Stimulated activated naive B cell treated with anti-CD40 and anti-IgM and Interleukin-4, amounts not matched to agents 10 μg/mL and 1 μg/mL and 100 μg/mL, for 72 hours (primary cell): ENCODE data around the gene ABCA7.
A peak's percentile ranks its signal among the peaks of the same experiment; 100 is the strongest.

Source experiments
- ATAC-seq, 2 donors: fragments of 150-1000 bp; cut with Tn5 transposase; replicated peaks; 2 replicates each; pipeline ENCODE4 v1.10.0; 2021; ENCODE audit warnings: moderate library complexity in 1 of 2
- DNase-seq: peaks from one replicate; pipeline ENCODE4 v3.0.0; 2021
- H3K27ac Mint-ChIP-seq: one replicate; pipeline ENCODE4 v1.8.0; 2022; ENCODE audit warnings: mild to moderate bottlenecking, mixed read lengths
- H3K27me3 Mint-ChIP-seq, 2 donors: one replicate each; pipeline ENCODE4 v1.8.0; 2022; ENCODE audit warnings: mixed read lengths in 2 of 2
- H3K36me3 Mint-ChIP-seq, 2 donors: one replicate each; pipeline ENCODE4 v1.8.0; 2022; ENCODE audit warnings: mixed read lengths in 2 of 2, mild to moderate bottlenecking in 1 of 2
- H3K4me1 Mint-ChIP-seq, 2 donors: one replicate each; pipeline ENCODE4 v1.8.0; 2022; ENCODE audit warnings: mixed read lengths in 2 of 2, mild to moderate bottlenecking in 1 of 2
- H3K4me3 Mint-ChIP-seq, 2 donors: one replicate each; pipeline ENCODE4 v1.8.0; 2022; ENCODE audit warnings: mild to moderate bottlenecking in 2 of 2, mixed read lengths in 2 of 2, moderate library complexity in 1 of 2
- H3K9me3 Mint-ChIP-seq, 2 donors: one replicate each; pipeline ENCODE4 v1.8.0; 2022; ENCODE audit warnings: mixed read lengths in 2 of 2, mild to moderate bottlenecking in 1 of 2

ABCA7 gene

DNA sequence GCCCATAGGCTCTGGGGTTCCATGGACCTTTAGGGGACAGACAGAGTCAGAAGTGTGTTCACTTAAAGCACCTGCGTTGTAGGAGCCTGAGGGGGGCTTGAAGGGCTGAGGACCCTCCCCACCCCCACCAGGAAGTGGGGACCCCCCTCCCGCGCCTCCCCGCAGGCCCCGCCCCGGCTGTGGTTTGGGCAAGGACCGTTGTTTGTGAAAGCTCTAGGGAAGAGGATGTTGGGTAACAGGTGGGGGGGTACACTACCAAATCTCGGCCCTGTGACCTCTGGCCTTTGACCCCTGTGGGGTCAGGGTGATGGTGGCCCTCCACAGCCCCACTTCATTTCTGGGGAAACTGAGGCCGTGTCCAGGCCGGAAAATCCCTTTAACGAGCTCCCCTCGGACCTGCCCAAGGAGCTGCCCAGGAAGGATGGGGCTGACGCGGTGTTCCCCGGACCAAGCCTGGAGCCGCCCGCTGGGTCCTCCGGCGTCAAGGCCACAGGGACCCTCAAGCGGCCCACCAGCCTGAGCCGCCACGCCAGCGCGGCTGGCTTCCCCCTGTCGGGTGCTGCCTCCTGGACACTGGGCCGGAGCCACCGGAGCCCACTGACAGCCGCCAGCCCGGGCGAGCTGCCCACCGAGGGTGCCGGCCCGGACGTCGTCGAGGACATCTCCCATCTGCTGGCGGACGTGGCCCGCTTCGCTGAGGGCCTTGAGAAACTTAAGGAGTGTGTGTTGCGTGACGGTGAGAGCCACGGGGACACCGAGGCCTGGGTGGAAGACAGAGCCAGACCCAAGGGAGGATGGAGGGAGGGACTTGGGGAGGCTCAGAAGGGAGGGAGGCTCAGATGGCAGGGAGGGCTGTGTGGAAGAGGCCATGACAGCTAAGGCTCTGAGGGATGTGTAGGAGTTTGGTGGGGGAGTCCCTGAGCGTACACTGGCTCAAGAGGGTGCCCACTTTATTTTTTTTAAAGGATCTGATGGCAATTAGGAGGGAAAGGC lies 28.4 kb downstream of the ABCA7 start:
- ATAC-seq, result peak; percentile 15 to 30
- H3K27me3 Mint-ChIP-seq, result no peaks in the 10 kb centered on the region
- DNase-seq, result no peak

DNA sequence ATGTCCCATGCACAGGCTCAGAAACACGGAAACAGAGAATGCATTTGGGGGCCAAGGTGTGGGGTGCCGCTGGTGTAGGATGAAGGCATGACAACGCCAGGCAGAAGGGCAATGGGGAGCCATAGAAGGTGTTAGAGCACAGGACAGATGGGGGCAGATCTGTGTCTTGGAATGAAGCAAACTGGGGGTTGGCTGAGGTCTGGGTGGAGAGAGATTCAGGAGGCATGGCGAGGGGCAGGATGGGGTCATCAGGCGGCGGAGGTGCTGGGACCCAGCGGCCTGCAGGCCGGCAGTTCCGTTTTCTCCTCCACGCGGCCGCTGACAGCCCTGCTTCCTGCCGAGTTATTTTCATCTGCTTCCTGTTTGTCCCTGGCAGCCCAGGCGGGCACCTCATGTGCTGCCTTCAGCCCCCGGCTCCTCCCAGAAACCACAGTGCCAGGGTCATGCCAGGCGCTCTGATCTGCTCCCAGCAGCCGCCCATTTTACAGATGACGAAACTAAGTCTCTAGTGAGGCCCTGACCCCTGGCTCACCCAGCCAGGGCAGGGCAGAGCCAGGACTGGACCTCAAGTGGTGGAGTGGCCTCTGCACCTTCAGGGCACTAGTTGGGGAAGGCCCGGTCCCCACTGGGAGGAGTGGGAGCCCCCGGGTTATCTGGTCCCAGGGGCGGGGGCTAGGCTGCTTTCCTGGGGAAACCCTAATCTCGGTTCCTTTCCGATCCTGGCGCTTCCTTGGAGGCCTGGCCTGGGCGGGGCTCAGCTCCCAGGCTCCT lies 29.3 kb downstream of the ABCA7 start:
- peak; percentile 41 to 42 for ATAC-seq
- DNase-seq, result peak; percentile 60
- Mint-ChIP-seq H3K36me3 (peaks cover 28 to 33% of the 10 kb centered on the region in 2 donors), H3K4me3 (peak overlapping the region; percentile 91), H3K9me3 (no peaks in the 10 kb centered on the region), H3K27ac (peak overlapping the region; percentile 95), H3K27me3 (no peaks in the 10 kb centered on the region), H3K4me1 (peaks cover 42 to 63% of the 10 kb centered on the region in 2 donors)

More for the DNA sequence above, 28.4 kb downstream of the ABCA7 start:
- H3K27ac Mint-ChIP-seq, result peak overlapping the region; percentile 97
- H3K36me3 Mint-ChIP-seq, result peaks cover 32 to 37% of the 10 kb centered on the region in 2 donors
- H3K4me1 Mint-ChIP-seq, result peaks cover 45 to 61% of the 10 kb centered on the region in 2 donors
- H3K9me3 Mint-ChIP-seq, result peaks cover 0 to 2% of the 10 kb centered on the region in 2 donors
- H3K4me3 Mint-ChIP-seq, result peak overlapping the region; percentile 91

DNA sequence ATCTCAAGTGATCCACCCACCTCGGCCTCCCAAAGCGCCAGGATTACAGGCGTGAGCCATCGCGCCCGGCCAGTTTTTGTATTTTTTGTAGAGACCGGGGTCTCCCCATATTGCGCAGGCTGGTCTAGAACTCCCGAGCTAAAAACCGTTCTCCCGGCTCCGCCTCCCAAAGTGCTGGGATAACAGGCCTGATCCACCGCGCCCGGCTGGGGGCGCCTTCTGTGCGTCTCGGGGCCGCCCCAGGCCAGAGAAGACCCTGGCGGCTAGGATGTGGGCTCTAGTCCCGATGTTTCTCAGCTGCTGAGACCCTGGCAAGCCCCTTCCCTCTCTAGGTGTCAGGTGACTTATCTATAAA lies 30.6 kb downstream of the ABCA7 start:
- Mint-ChIP-seq H3K4me3 (no peak overlapping the region), H3K4me1 (peaks cover 32 to 57% of the 10 kb centered on the region in 2 donors), H3K27ac (no peak overlapping the region), H3K27me3 (no peaks in the 10 kb centered on the region), H3K9me3 (no peaks in the 10 kb centered on the region), H3K36me3 (peaks cover 31 to 37% of the 10 kb centered on the region in 2 donors)
- ATAC-seq, result no peak
- no peak for DNase-seq

DNA sequence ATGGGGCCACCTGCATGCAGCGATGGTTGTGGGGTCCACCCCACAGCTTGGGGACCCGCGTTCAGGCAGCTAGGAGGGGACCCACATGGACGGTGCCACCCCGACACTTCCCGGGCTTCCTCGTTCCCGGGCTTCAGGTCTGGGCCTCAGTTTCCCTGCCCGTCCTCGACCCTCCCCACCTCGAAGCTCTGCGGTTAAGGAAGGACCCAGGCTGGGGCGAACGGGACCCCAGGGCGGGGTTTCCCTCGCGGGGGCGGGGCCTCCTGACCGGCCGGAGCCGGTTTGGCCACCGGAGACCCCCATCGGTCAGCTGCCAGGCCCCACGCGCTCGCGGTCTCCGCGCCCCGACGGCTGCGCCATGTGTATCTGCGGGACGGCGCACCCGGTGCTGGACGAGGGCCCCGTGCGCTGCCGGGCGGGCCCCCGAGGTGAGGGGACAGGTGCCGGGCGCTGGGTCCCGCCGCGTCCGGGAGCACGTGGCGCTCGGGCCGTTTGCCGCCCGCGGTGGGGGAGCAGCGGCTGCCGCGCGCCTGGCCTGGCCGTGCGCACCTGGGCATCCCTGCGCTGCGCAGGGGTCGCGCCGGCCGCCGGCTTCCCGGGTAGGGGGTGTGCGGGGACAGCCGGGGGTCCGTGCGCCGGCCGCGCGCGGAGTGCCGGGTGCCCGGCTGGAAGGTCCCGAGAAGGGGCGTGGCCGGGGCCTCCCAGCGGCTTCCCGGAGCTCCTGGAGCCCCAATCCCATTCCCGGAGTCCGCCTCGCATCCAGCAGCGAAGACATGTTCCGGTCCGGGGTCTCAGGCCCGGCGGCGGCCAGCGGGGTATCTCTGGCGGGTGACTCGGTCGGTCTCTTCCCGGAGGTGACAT lies 31.3 kb downstream of the ABCA7 start:
- peak overlapping the region; percentile 2 for H3K27ac Mint-ChIP-seq
- H3K9me3 Mint-ChIP-seq, result no peaks in the 10 kb centered on the region
- H3K4me1 Mint-ChIP-seq, result peaks cover 33 to 57% of the 10 kb centered on the region in 2 donors
- H3K27me3 Mint-ChIP-seq, result no peaks in the 10 kb centered on the region
- H3K36me3 Mint-ChIP-seq, result peaks cover 37 to 43% of the 10 kb centered on the region in 2 donors
- ATAC-seq, result no peak
- H3K4me3 Mint-ChIP-seq, result no peak overlapping the region
- DNase-seq, result no peak

DNA sequence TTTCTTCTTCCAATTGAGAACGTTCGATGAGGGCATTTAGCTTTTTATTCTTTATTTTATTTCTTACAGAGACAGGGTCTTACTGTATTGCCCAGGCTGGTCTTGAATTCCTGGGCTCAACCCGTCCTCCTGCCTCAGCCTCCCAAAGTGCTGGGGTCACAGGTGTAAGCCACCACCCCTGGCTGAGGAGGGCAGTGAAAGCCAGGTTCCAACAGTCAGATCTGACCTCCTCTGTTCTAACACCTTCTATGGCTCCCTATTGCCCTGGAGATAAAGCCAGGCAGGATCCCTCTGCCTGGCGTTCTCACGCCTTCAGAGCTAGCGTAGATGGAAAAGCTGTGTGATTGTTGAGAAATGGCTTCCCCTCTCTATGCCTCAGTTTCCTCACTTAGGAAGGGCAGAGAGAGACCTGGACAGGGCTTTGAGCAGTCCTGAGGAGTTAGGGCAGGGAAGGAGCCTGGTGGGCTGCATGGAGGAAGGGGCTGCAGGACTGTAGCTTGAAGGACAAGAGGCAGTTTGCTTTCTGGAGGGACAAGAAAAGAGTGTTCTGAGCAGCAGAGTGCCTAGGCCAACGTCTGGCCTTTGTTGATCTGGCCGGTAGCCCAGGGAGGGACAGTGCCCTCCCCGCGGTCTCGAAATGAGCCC lies 32.6 kb downstream of the ABCA7 start:
- H3K27me3 Mint-ChIP-seq, result no peaks in the 10 kb centered on the region
- no peaks in the 10 kb centered on the region for H3K9me3 Mint-ChIP-seq
- DNase-seq (no peak), ATAC-seq (no peak)
- peak overlapping the region; percentile 65 for H3K27ac Mint-ChIP-seq
- peaks cover 38 to 66% of the 10 kb centered on the region in 2 donors for H3K4me1 Mint-ChIP-seq
- H3K4me3 Mint-ChIP-seq, result peak overlapping the region in 1 of 2 donors; percentile 29
- peaks cover 43 to 49% of the 10 kb centered on the region in 2 donors for H3K36me3 Mint-ChIP-seq

DNA sequence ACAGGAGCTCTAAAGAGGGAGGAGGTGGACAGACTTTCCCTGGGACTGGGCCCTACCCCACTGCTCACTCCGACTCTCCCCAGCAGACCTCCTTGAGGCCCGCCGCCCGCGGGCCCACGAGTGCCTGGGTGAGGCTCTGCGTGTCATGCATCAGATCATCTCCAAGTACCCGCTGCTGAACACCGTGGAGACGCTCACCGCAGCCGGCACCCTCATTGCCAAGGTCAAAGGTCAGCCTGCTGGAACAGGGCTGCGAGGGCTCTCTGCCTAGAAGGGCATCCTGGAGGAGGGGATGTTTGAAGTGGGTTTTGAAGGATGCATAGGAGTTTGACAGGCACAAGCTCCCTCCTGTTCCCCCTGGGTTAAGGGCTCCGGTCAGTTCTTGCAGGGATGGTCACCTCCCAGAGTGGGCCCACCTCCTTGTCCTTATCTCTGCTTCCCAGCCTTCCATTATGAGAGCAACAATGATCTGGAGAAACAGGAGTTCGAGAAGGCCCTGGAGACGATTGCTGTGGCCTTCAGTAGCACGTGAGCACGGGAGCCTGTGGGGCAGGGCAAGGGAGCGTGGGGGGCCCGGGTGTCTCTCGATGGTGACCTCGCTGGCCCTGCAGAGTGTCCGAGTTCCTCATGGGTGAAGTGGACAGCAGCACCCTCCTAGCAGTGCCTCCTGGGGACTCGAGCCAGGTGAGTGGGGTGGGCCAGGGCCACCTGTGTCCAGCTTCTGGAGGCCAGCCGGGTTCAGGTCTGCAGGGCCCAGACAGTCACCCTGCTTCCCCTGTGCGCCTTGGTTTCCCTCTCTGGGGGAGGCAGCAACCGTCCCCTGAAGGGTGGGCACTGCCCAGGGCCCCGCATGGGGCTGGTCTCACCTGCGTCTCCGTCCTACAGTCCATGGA lies 33.4 kb downstream of the ABCA7 start:
- Mint-ChIP-seq H3K36me3 (peaks cover 46 to 53% of the 10 kb centered on the region in 2 donors), H3K27me3 (no peaks in the 10 kb centered on the region), H3K4me3 (peak overlapping the region; percentile 39 to 76), H3K9me3 (no peaks in the 10 kb centered on the region), H3K27ac (peak overlapping the region; percentile 62), H3K4me1 (peaks cover 41 to 73% of the 10 kb centered on the region in 2 donors)
- ATAC-seq (no peak), DNase-seq (no peak)

DNA sequence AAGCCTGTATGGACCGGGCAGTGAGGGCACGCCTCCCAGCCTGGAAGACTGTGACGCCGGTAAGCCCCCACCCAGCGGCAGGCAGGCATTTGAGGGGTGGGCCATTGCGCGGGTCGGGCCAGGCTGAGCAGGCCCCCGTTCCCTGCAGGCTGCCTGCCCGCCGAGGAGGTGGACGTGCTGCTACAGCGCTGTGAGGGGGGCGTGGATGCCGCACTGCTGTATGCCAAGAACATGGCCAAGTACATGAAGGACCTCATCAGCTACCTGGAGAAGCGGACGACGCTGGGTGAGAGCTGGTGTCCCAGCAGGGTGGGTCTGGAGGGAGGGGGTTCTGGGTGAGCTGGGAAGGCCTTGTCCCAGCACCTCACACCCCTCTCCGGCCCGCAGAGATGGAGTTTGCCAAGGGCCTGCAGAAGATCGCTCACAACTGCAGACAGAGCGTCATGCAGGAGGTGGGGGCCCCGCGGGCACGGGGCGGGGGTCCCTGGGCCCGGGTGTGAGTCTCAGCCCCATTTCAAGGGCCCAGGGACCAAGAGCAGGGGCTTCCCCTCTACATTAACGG lies 34.1 kb downstream of the ABCA7 start:
- no peaks in the 10 kb centered on the region for H3K9me3 Mint-ChIP-seq
- peak overlapping the region; percentile 76 to 78 for H3K4me3 Mint-ChIP-seq
- H3K36me3 Mint-ChIP-seq, result peaks cover 40 to 46% of the 10 kb centered on the region in 2 donors
- H3K27ac Mint-ChIP-seq, result no peak overlapping the region
- peaks cover 34 to 67% of the 10 kb centered on the region in 2 donors for H3K4me1 Mint-ChIP-seq
- H3K27me3 Mint-ChIP-seq, result no peaks in the 10 kb centered on the region
- no peak for ATAC-seq
- no peak for DNase-seq

DNA sequence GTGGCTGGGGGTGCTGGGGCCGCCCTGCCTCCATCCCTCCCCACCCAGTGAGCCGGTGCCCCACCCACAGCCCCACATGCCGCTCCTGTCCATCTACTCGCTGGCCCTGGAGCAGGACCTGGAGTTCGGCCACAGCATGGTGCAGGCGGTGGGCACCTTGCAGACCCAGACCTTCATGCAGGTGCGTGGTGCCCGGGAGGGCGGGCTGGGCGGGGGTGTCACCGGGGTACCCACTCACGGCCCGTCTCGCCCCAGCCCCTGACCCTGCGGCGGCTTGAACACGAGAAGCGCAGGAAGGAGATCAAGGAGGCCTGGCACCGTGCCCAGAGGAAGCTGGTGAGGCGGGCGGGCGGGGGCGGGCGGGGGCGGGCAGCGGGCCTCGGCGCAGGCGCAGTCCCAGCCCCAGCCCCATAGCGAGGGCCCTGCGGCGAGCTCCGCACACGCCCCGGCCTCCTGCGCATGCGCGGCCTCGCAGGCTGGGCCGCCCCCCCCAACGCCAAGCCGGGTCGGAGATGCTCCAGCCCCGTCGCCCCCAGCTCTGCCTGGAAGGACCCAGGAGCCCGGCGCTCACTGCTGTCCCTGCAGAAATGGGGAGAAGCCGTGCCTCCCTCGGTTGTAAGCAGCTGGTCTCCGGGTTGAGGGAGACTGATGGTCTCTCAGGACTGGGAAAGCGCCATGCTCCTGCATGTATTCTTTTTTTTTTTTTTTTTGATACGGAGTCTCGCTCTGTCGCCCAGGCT lies 34.8 kb downstream of the ABCA7 start:
- Mint-ChIP-seq H3K9me3 (no peaks in the 10 kb centered on the region), H3K27me3 (no peaks in the 10 kb centered on the region), H3K36me3 (peaks cover 36 to 41% of the 10 kb centered on the region in 2 donors), H3K4me3 (peak overlapping the region; percentile 53 to 76), H3K27ac (no peak overlapping the region), H3K4me1 (peaks cover 30 to 60% of the 10 kb centered on the region in 2 donors)
- peak; percentile 32 to 51 for ATAC-seq
- peak; percentile 53 for DNase-seq

DNA sequence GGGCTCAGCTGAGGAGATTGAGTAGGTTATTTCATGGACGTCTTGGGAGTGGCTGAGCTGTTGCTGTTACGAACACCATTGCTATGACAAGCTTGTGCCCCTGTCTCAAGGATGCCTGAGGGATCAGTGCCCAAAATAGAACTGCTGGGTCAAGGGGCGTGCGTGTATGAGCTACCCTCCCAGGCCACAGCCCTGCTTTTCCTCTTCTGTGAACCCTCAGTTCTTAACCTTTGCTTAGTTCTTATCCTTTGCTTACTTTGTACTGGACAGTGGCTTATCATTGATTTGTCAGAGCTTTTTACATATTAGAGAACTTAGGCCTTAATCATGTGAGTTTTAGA lies 36.1 kb downstream of the ABCA7 start:
- ATAC-seq, result no peak
- DNase-seq, result no peak
- peak overlapping the region; percentile 53 to 54 for H3K4me3 Mint-ChIP-seq
- peaks cover 36 to 70% of the 10 kb centered on the region in 2 donors for H3K4me1 Mint-ChIP-seq
- peaks cover 49 to 53% of the 10 kb centered on the region in 2 donors for H3K36me3 Mint-ChIP-seq
- H3K27me3 Mint-ChIP-seq, result no peaks in the 10 kb centered on the region
- peak overlapping the region; percentile 93 for H3K27ac Mint-ChIP-seq
- H3K9me3 Mint-ChIP-seq, result no peaks in the 10 kb centered on the region

DNA sequence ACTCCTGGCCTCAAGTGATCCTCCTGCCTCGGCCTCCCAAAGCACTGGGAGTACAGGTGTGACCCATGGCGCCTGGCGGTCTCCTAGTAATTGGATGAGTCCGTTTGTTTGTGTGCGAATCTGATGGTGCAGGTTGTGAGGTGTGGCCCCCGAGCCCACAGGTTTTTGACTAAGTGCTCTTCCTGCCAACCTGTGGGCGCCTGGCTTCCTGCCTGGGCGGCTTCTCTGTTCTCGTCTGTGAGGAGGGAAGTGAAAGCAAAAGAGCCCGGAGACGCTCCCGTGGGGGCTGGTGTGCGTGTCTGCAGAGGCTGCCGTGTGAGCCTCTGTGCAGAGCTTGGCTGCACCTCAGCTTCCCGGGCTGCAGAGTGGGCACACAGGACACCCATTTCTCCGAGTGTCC lies 37.0 kb downstream of the ABCA7 start:
- Mint-ChIP-seq H3K36me3 (peaks cover 50 to 58% of the 10 kb centered on the region in 2 donors), H3K4me3 (peak overlapping the region; percentile 48 to 54), H3K27ac (peak overlapping the region; percentile 92), H3K4me1 (peaks cover 34 to 74% of the 10 kb centered on the region in 2 donors), H3K27me3 (no peaks in the 10 kb centered on the region), H3K9me3 (no peaks in the 10 kb centered on the region)
- peak; percentile 96 for ATAC-seq
- peak; percentile 93 for DNase-seq

DNA sequence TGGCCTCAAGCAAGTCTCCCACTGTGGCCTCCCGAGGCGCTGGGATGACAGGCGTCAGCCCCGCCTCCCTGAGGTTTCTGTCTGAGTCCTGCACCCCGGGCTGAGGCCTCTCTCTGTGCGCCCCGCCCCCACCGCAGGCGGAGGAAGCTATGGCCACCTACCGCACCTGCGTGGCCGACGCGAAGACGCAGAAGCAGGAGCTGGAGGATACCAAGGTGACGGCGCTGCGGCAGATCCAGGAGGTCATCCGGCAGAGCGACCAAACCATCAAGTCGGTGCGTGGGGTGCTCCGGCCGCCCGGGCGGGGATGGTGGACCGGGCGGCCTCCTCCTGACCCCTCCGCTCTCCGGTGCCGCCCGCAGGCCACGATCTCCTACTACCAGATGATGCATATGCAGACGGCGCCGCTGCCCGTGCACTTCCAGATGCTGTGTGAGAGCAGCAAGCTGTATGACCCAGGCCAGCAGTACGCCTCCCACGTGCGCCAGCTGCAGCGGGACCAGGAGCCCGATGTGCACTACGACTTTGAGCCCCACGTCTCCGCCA lies 39.7 kb downstream of the ABCA7 start:
- Mint-ChIP-seq H3K27me3 (no peaks in the 10 kb centered on the region), H3K4me3 (no peak overlapping the region), H3K9me3 (no peaks in the 10 kb centered on the region), H3K36me3 (peaks cover 43 to 56% of the 10 kb centered on the region in 2 donors), H3K4me1 (peaks cover 27 to 60% of the 10 kb centered on the region in 2 donors), H3K27ac (peak overlapping the region; percentile 75)
- DNase-seq (no peak), ATAC-seq (no peak)
